Psoas muscle (tissue), 8 donors: ENCODE results near the gene ROBO2. TPM values are rescaled to one million over a fixed set of nuclear protein-coding genes. Genes with fewer than 3 reads are reported as not detected.

ENCODE experiments used
- ATAC-seq, 4 donors: fragments of 200-7000 bp; cut with Tn5 transposase; one replicate each; pipeline ENCODE4 v1.9.1; 2020; ENCODE audit warnings: moderate library complexity in 3 of 4, mild to moderate bottlenecking in 2 of 4
- DNase-seq, 2 donors: peaks; one replicate each; pipeline ENCODE4 v3.0.0-alpha.2; 2020
- H3K27ac ChIP-seq: fragments of 200-600 bp; one replicate; pipeline ENCODE4 v1.8.0; 2022
- H3K27me3 ChIP-seq, 3 donors: fragments of 200-600 bp in 1 of 3; one replicate each; pipeline versions ENCODE4 v1.6.1 to v1.8.0; 2013 to 2022; ENCODE audit warnings: low read length in 2 of 3, mild to moderate bottlenecking in 2 of 3, moderate library complexity in 1 of 3; ENCODE audit not compliant: insufficient read depth in 3 of 3
- H3K36me3 ChIP-seq, 2 donors: fragments of 200-600 bp in 1 of 2; one replicate each; pipeline versions ENCODE4 v1.6.1 to v1.8.0; 2013 to 2022; ENCODE audit warnings: low read depth in 1 of 2, mild to moderate bottlenecking in 1 of 2, moderate library complexity in 1 of 2; ENCODE audit not compliant: insufficient read depth in 1 of 2
- H3K4me1 ChIP-seq: fragments of 200-600 bp; one replicate; pipeline ENCODE4 v1.8.0; 2022
- H3K4me3 ChIP-seq: fragments of 200-600 bp; one replicate; pipeline ENCODE4 v1.8.0; 2022; ENCODE audit warnings: mild to moderate bottlenecking
- H3K9me3 ChIP-seq: fragments of 200-600 bp; one replicate; pipeline ENCODE4 v1.8.0; 2022
- CTCF ChIP-seq: fragments of 200-600 bp; IDR thresholded peaks from one replicate; pipeline ENCODE4 v1.8.0; 2022; ENCODE audit warnings: antibody characterized with exemption
- WGBS, 3 donors: extraction: QIAGEN DNeasy Blood & Tissue Kit; methylation state at CpG; one replicate each; pipeline versions ENCODE4 v1.1.6 to v1.1.7; 2013; 5-methylcytosine and 5-hydroxymethylcytosine counted together
- intact Hi-C, 2 donors: fragments of 100-400 bp; cut with DNase I; formaldehyde crosslinking; loops; one replicate each; pipeline versions ENCODE4 v1.11.0 to v1.14.2; 2022
- polyA plus RNA-seq, 3 donors: library from polyadenylated mRNA; stranded (reverse); fragments of 200-250 nt; gene quantifications; one replicate each; pipeline ENCODE4 v1.2.3, GENCODE V29; 2013
- total RNA-seq, 4 donors: library from RNA; stranded (reverse); fragmentation: NEBNext Ultra II Directional in 2 of 4; extraction: Animal tissue kit (Norgen Biotek cat#: 25700) in 2 of 4; gene quantifications; one replicate each; pipeline versions ENCODE4 v1.2.1 to v1.2.4, GENCODE V29; 2021 to 2023
- donor health status: healthy with polysubstance abuse.
- donor health status: DM: no; HTN: no; CAD: no; lungs with moderate emphysema.
- donor health status: Bipolar disorder and iron deficiency.
- donor health status: healthy.
- donor health status: DM: yes; HTN: yes; CAD: no.
- donor health status: DM: no; HTN: no; CAD: no.
- donor health status: DM: no; HTN: no; CAD: no.
- donor health status: DM: yes; HTN: yes; CAD: no.

ROBO2 gene
- total and polyA plus RNA-seq, 7 donors: 0.03 to 0.39 (median 0.09) TPM; not detected in 1

- H3K27ac ChIP-seq: no peak overlapping the region
- no peak overlapping the region for H3K4me3 ChIP-seq
- H3K4me1 ChIP-seq: no peaks in the 10 kb centered on the region
- DNase-seq (no peak), ATAC-seq (no peak)
- intact Hi-C loops: no loop called here
- 44 to 63% (median 55%) methylated on average over 1 of the region's 1 CpG for WGBS, 3 donors
- H3K27me3 ChIP-seq: no peaks in the 10 kb centered on the region
- H3K36me3 ChIP-seq: no peaks in the 10 kb centered on the region
- no peak for TF ChIP-seq CTCF
- H3K9me3 ChIP-seq: no peaks in the 10 kb centered on the region
Observed at GRCh38 chr3:77489216-77489615, 449.3 kb downstream of the ROBO2 start.

- H3K27me3 ChIP-seq: no peaks in the 10 kb centered on the region
- H3K4me3 ChIP-seq: no peak overlapping the region
- no peak for DNase-seq
- no peaks in the 10 kb centered on the region for H3K36me3 ChIP-seq
- no peaks in the 10 kb centered on the region for H3K9me3 ChIP-seq
- H3K27ac ChIP-seq: no peak overlapping the region
- no peaks in the 10 kb centered on the region for H3K4me1 ChIP-seq
- no peak for TF ChIP-seq CTCF
- no peak for ATAC-seq
- WGBS, 3 donors: 73 to 84% (median 78%) methylated on average over 1 of the region's 1 CpG
- intact Hi-C loops: no loop called here
Observed at GRCh38 chr3:77491961-77492360, 452.1 kb downstream of the ROBO2 start.

GRCh38 chr3:77500721-77501120 is 460.8 kb downstream of the ROBO2 start:
- Histone ChIP-seq H3K36me3 (no peaks in the 10 kb centered on the region), H3K4me1 (no peaks in the 10 kb centered on the region), H3K27ac (no peak overlapping the region), H3K9me3 (no peaks in the 10 kb centered on the region), H3K4me3 (no peak overlapping the region), H3K27me3 (no peaks in the 10 kb centered on the region)
- intact Hi-C loops: no loop called here
- ATAC-seq (no peak), DNase-seq (no peak)
- WGBS, 3 donors: 22 to 38% (median 33%) methylated on average over 2 of the region's 2 CpGs
- no peak for TF ChIP-seq CTCF

GRCh38 chr3:77506384-77506783 is 466.5 kb downstream of the ROBO2 start:
- Histone ChIP-seq H3K36me3 (no peaks in the 10 kb centered on the region), H3K4me3 (no peak overlapping the region), H3K27me3 (no peaks in the 10 kb centered on the region), H3K27ac (no peak overlapping the region), H3K9me3 (no peaks in the 10 kb centered on the region), H3K4me1 (no peaks in the 10 kb centered on the region)
- intact Hi-C loops: no loop called here
- DNase-seq (no peak), ATAC-seq (no peak)
- 87 to 88% (median 88%) methylated on average over 5 of the region's 5 CpGs for WGBS, 3 donors
- no peak for TF ChIP-seq CTCF

GRCh38 chr3:77513542-77513941 is 473.6 kb downstream of the ROBO2 start:
- no peak for ATAC-seq
- Histone ChIP-seq H3K27ac (no peak overlapping the region), H3K36me3 (no peaks in the 10 kb centered on the region), H3K4me1 (no peaks in the 10 kb centered on the region), H3K4me3 (no peak overlapping the region), H3K9me3 (no peaks in the 10 kb centered on the region), H3K27me3 (no peaks in the 10 kb centered on the region)
- DNase-seq: no peak
- 13 to 23% (median 14%) methylated on average over 5 of the region's 5 CpGs for WGBS, 3 donors
- no peak for TF ChIP-seq CTCF
- intact Hi-C loops: no loop called here
